Nephron progenitor cell (in vitro differentiated cells): ENCODE measurements around the gene SCRT2.
"Not testable (repeated sequence)": the region's sequence is repeated elsewhere in the genome, so short reads cannot be mapped to it uniquely, and the experiment has no call there.

ENCODE experiments used
- DNase-seq: peaks from one replicate; pipeline ENCODE4 v3.0.0; 2021
- H3K27ac Mint-ChIP-seq: 2 replicates; pipeline ENCODE4 v1.8.0; 2021; ENCODE audit warnings: mild to moderate bottlenecking, moderate library complexity, mixed read lengths
- H3K27me3 Mint-ChIP-seq: 2 replicates; pipeline ENCODE4 v1.8.0; 2021; ENCODE audit warnings: mild to moderate bottlenecking, low read depth, mixed read lengths; ENCODE audit not compliant: poor library complexity
- H3K36me3 Mint-ChIP-seq: 2 replicates; pipeline ENCODE4 v1.8.0; 2021; ENCODE audit warnings: low read depth, mixed read lengths
- H3K4me1 Mint-ChIP-seq: 2 replicates; pipeline ENCODE4 v1.8.0; 2021; ENCODE audit warnings: mixed read lengths
- H3K4me3 Mint-ChIP-seq: 2 replicates; pipeline ENCODE4 v1.8.0; 2021; ENCODE audit warnings: mild to moderate bottlenecking, moderate library complexity, mixed read lengths
- H3K9me3 Mint-ChIP-seq: 2 replicates; pipeline ENCODE4 v1.8.0; 2021; ENCODE audit warnings: mild to moderate bottlenecking, moderate library complexity, mixed read lengths
- CTCF ChIP-seq: fragments of 200-600 bp; sonication (generic); IDR thresholded peaks from 2 replicates; pipeline ENCODE4 v1.5.0; 2021; ENCODE audit warnings: antibody characterized with exemption

Gene SCRT2

GRCh38 chr20:646107-646867 is 29.3 kb downstream of the SCRT2 start:
- Mint-ChIP-seq H3K27ac (no peak overlapping the region), H3K27me3 (no peaks in the 10 kb centered on the region), H3K4me1 (peaks cover 39% of the 10 kb centered on the region), H3K9me3 (no peaks in the 10 kb centered on the region), H3K36me3 (peaks cover 44% of the 10 kb centered on the region), H3K4me3 (no peak overlapping the region)
- TF ChIP-seq CTCF, result no peak
- DNase-seq, result no peak

- Mint-ChIP-seq H3K9me3 (no peaks in the 10 kb centered on the region), H3K4me3 (no peak overlapping the region), H3K36me3 (peaks cover 39% of the 10 kb centered on the region), H3K4me1 (peaks cover 38% of the 10 kb centered on the region), H3K27me3 (no peaks in the 10 kb centered on the region), H3K27ac (no peak overlapping the region)
- peak; percentile 99 for TF ChIP-seq CTCF
- peak; percentile 89 for DNase-seq
These were observed 30.1 kb downstream of the SCRT2 start for GRCh38 chr20:645318-646106.

- Mint-ChIP-seq H3K27me3 (no peaks in the 10 kb centered on the region), H3K27ac (no peak overlapping the region), H3K4me1 (peaks cover 33% of the 10 kb centered on the region), H3K36me3 (peaks cover 32% of the 10 kb centered on the region), H3K9me3 (no peaks in the 10 kb centered on the region), H3K4me3 (no peak overlapping the region)
- no peak for TF ChIP-seq CTCF
- no peak for DNase-seq
These were observed 30.8 kb downstream of the SCRT2 start for GRCh38 chr20:644692-645317.

- H3K27me3 Mint-ChIP-seq, result peaks cover 3% of the 10 kb centered on the region
- peak overlapping the region; percentile 19 for H3K27ac Mint-ChIP-seq
- no peaks in the 10 kb centered on the region for H3K9me3 Mint-ChIP-seq
- H3K4me3 Mint-ChIP-seq, result peak overlapping the region; percentile 68
- peaks cover 9% of the 10 kb centered on the region for H3K36me3 Mint-ChIP-seq
- peak; percentile 71 for DNase-seq
- TF ChIP-seq CTCF, result no peak
- peaks cover 32% of the 10 kb centered on the region for H3K4me1 Mint-ChIP-seq
These were observed 33.0 kb downstream of the SCRT2 start for GRCh38 chr20:642398-643174.

- peaks cover 32% of the 10 kb centered on the region for H3K4me1 Mint-ChIP-seq
- not testable (repeated sequence) for H3K27me3 Mint-ChIP-seq, DNase-seq, H3K9me3 Mint-ChIP-seq, H3K4me3 Mint-ChIP-seq, H3K27ac Mint-ChIP-seq, H3K36me3 Mint-ChIP-seq
These were observed 33.6 kb downstream of the SCRT2 start for GRCh38 chr20:642013-642397.

- H3K27ac Mint-ChIP-seq, result peak overlapping the region; percentile 98
- peaks cover 3% of the 10 kb centered on the region for H3K27me3 Mint-ChIP-seq
- DNase-seq, result peak; percentile 45
- H3K4me3 Mint-ChIP-seq, result peak overlapping the region; percentile 77
- no peak for TF ChIP-seq CTCF
- no peaks in the 10 kb centered on the region for H3K36me3 Mint-ChIP-seq
- H3K9me3 Mint-ChIP-seq, result no peaks in the 10 kb centered on the region
- H3K4me1 Mint-ChIP-seq, result peaks cover 29% of the 10 kb centered on the region
These were observed 34.1 kb downstream of the SCRT2 start for GRCh38 chr20:641516-641875.
